Tibial nerve (tissue), 4 donors: ENCODE results near the gene PRUNE2.

Source experiments
- CTCF ChIP-seq, 5 experiments: fragments of 200-600 bp in 3 of 5; fragments of 450-650 bp in 2 of 5; sonication (generic) in 3 of 5; IDR thresholded peaks; one replicate each; pipeline ENCODE4 v1.5.1; 2016 to 2019; ENCODE audit warnings: antibody characterized with exemption in 5 of 5, mild to moderate bottlenecking in 3 of 5, moderate library complexity in 2 of 5
- EP300 ChIP-seq, 2 donors: sonication (generic); formaldehyde crosslinking; IDR thresholded peaks; one replicate each; pipeline ENCODE4 v1.6.1; 2017; ENCODE audit warnings: antibody characterized with exemption in 2 of 2, mild to moderate bottlenecking in 1 of 2
- POLR2A ChIP-seq, 2 donors: fragments of 450-650 bp; IDR thresholded peaks; one replicate each; pipeline ENCODE4 v1.6.1; 2017; ENCODE audit warnings: antibody characterized with exemption in 2 of 2, mild to moderate bottlenecking in 2 of 2, moderate library complexity in 2 of 2

- TF ChIP-seq CTCF (IDR thresholded peaks at IDR 0.05) (no peak), EP300 (IDR thresholded peaks at IDR 0.05) (no peak), POLR2A (IDR thresholded peaks at IDR 0.05) (no peak)
Observed at GRCh38 chr9:76906647-76906975, 697 bp upstream of the PRUNE2 start.
